GM10266 (cell line): Measurements from ENCODE around the gene PRRT4.

Experiments used
- DNase-seq: peaks from one replicate; pipeline ENCODE4 v3.0.0; 2012; ENCODE audit errors: extremely low spot score
- TF ChIP-seq, protein P1 (sequence below): IDR thresholded peaks from 2 replicates; pipeline ENCODE4 v1.5.1; 2012; ENCODE audit warnings: mild to moderate bottlenecking, low read depth; ENCODE audit not compliant: control insufficient read depth, insufficient read depth; ENCODE audit errors: missing control alignments

The PRRT4 gene

DNA sequence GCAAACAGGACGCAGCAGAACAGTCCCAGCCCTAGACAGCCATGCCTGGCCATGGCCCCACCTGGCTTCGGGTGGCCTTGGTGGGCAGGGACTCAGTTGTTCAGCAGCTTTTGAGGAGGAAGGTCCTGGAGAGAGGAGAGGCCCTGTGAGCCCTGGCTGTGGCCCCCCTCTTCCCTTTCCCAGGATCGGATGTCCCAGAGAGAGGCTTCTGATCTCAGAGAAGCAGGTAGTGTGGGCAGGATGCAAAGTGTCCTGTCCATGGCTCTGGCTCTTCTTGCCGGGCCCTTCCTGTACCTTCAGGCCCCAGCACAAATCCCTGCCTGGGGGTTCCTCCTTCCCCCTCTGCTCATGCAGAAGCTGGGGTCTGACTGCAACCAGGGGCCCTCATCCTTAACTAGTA, 1.6 kb downstream of the PRRT4 start:
- no peak for DNase-seq
- TF ChIP-seq, protein P1, sequence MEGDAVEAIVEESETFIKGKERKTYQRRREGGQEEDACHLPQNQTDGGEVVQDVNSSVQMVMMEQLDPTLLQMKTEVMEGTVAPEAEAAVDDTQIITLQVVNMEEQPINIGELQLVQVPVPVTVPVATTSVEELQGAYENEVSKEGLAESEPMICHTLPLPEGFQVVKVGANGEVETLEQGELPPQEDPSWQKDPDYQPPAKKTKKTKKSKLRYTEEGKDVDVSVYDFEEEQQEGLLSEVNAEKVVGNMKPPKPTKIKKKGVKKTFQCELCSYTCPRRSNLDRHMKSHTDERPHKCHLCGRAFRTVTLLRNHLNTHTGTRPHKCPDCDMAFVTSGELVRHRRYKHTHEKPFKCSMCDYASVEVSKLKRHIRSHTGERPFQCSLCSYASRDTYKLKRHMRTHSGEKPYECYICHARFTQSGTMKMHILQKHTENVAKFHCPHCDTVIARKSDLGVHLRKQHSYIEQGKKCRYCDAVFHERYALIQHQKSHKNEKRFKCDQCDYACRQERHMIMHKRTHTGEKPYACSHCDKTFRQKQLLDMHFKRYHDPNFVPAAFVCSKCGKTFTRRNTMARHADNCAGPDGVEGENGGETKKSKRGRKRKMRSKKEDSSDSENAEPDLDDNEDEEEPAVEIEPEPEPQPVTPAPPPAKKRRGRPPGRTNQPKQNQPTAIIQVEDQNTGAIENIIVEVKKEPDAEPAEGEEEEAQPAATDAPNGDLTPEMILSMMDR, result no peak

DNA sequence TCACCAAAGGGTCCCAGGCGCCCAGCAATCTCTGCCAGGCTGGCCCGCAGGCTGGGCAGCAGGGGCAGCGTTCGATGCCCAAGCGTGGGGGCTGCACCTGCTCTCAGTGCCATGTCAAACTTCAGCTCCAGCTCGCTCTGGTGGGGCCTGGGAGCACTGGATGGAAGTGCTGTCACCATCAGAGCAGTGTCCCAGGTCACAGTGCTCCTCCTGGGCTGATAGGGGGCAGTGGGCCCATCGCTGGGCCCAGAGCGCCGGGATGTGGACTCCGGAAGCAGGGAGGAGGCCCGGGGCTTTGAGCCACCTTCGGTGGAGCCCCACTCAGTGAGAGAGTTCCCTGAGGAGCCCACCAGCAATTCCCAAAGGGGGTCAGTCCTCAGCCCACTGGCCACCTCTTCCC, 2.2 kb downstream of the PRRT4 start:
- no peak for DNase-seq
- TF ChIP-seq, protein P1, result no peak

- no peak for DNase-seq
- TF ChIP-seq, protein P1, result no peak
Observed at GRCh38 chr7:128358233-128358632, 3.3 kb downstream of the PRRT4 start.

- TF ChIP-seq, protein P1, result no peak
- no peak for DNase-seq
Observed at GRCh38 chr7:128357217-128357613, 4.3 kb downstream of the PRRT4 start.

DNA sequence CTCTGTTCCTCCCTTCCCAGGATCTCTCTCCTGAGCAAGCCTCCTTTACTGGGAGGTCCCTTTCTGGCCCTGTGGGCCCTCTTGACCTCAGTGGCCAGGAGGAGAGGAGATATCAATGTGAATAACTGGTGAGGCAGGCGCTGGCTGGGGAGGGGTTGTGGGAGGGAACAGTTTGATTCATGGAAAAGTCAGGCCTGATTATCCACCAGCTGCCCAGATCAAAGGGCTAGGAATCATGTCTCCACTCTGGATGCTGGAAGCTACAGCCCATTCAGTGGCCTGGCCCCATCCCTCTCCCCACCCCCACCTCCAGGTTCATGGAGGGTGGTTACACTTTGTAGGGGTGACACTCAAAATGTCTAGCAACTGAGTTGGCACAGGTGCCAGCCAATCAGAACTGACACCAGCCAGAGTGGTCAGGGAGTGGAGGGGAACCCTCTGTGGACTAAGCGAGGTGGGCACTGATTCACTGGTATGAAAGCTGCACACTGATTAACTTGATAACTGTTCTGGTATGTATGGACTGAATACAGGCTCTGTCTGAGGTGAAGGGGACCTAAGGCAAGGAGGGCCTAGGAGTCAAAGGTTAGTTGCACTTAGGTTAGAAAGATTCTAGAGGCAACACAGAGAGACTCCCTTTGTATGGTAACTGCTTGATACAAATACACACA, 4.8 kb downstream of the PRRT4 start:
- DNase-seq, result no peak
- TF ChIP-seq, protein P1, result no peak

DNA sequence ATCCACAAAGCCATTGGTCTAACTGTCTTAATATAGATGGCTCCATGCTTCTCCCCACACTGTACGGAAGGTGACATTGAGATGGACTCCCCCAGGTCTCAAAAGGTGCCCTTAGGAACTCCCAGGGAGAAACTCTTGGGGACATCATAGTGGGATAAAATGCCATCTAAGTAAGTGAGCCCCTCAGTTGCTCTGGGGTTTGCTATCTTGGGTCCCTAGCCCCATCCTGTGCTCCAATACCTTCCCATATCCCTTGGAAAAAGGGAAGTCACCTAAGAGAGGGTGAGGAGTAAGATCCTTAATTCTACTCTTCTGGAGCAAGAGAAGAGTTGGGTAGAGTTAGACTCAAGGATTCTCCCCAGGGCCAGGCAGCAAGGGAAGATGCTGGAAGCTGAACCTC, 7.9 kb downstream of the PRRT4 start:
- DNase-seq, result peak; percentile 25
- TF ChIP-seq, protein P1, result no peak

DNA sequence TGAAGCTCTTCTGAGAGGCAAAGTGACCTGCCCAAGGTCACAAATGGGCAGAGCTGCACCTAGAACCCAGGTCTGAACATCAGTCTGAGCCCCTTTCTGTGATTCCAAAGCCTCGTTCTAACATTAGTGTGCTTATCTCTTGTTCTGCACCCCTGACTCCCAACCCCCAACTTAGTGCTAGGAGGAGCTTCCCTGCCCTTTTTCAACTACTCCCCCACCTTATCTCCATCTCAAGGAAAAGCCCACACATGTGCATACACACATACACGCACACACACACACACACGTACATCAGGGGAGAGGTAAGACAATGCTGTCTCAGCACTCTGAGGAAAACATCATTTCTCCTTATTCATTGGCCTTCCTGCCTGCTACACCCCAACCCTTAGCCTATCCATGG, 8.3 kb downstream of the PRRT4 start:
- DNase-seq, result no peak
- TF ChIP-seq, protein P1, result no peak
